ENCODE measurements around the gene TENM4.
"Not testable (repeated sequence)": the region's sequence is repeated elsewhere in the genome, so short reads cannot be mapped to it uniquely, and the experiment has no call there.

The TENM4 gene

GRCh38 chr11:78832226-78832947 is 608.4 kb downstream of the TENM4 start:
- Histone ChIP-seq H3K9me3 (ENCODE audit: control insufficient read depth, insufficient read depth, low read length) (no peaks in the 10 kb centered on the region), H3K9ac (ENCODE audit: low read depth, low read length) (no peak overlapping the region), H3K4me3 (ENCODE audit: low read depth, low read length) (no peak overlapping the region), H3K4me1 (ENCODE audit: control insufficient read depth, insufficient read depth, low read length) (no peaks in the 10 kb centered on the region), H3K27me3 (ENCODE audit: control insufficient read depth, insufficient read depth, low read length) (no peaks in the 10 kb centered on the region), H3K36me3 (ENCODE audit: control insufficient read depth, insufficient read depth, low read length) (no peaks in the 10 kb centered on the region)

- Histone ChIP-seq H3K9ac (ENCODE audit: low read depth, low read length) (no peak overlapping the region), H3K4me3 (ENCODE audit: low read depth, low read length) (no peak overlapping the region), H3K4me1 (ENCODE audit: control insufficient read depth, insufficient read depth, low read length) (no peaks in the 10 kb centered on the region), H3K36me3 (ENCODE audit: control insufficient read depth, insufficient read depth, low read length) (no peaks in the 10 kb centered on the region), H3K27me3 (ENCODE audit: control insufficient read depth, insufficient read depth, low read length) (no peaks in the 10 kb centered on the region), H3K9me3 (ENCODE audit: control insufficient read depth, insufficient read depth, low read length) (no peaks in the 10 kb centered on the region)
These were observed 609.3 kb downstream of the TENM4 start for GRCh38 chr11:78831571-78831970.

GRCh38 chr11:78830277-78830819 is 610.5 kb downstream of the TENM4 start:
- H3K9ac ChIP-seq (ENCODE audit: low read depth, low read length), result no peak overlapping the region
- no peak overlapping the region for H3K4me3 ChIP-seq (ENCODE audit: low read depth, low read length)
- no peaks in the 10 kb centered on the region for H3K9me3 ChIP-seq (ENCODE audit: control insufficient read depth, insufficient read depth, low read length)
- no peaks in the 10 kb centered on the region for H3K36me3 ChIP-seq (ENCODE audit: control insufficient read depth, insufficient read depth, low read length)
- no peaks in the 10 kb centered on the region for H3K4me1 ChIP-seq (ENCODE audit: control insufficient read depth, insufficient read depth, low read length)
- H3K27me3 ChIP-seq (ENCODE audit: control insufficient read depth, insufficient read depth, low read length), result no peaks in the 10 kb centered on the region

GRCh38 chr11:78829146-78829545 is 611.7 kb downstream of the TENM4 start:
- H3K9me3 ChIP-seq (ENCODE audit: control insufficient read depth, insufficient read depth, low read length), result no peaks in the 10 kb centered on the region
- H3K4me1 ChIP-seq (ENCODE audit: control insufficient read depth, insufficient read depth, low read length), result no peaks in the 10 kb centered on the region
- H3K27me3 ChIP-seq (ENCODE audit: control insufficient read depth, insufficient read depth, low read length), result no peaks in the 10 kb centered on the region
- no peak overlapping the region for H3K4me3 ChIP-seq (ENCODE audit: low read depth, low read length)
- no peak overlapping the region for H3K9ac ChIP-seq (ENCODE audit: low read depth, low read length)
- H3K36me3 ChIP-seq (ENCODE audit: control insufficient read depth, insufficient read depth, low read length), result no peaks in the 10 kb centered on the region

- Histone ChIP-seq H3K4me3 (ENCODE audit: low read depth, low read length) (no peak overlapping the region), H3K36me3 (ENCODE audit: control insufficient read depth, insufficient read depth, low read length) (no peaks in the 10 kb centered on the region), H3K27me3 (ENCODE audit: control insufficient read depth, insufficient read depth, low read length) (no peaks in the 10 kb centered on the region), H3K9ac (ENCODE audit: low read depth, low read length) (no peak overlapping the region), H3K9me3 (ENCODE audit: control insufficient read depth, insufficient read depth, low read length) (no peaks in the 10 kb centered on the region), H3K4me1 (ENCODE audit: control insufficient read depth, insufficient read depth, low read length) (no peaks in the 10 kb centered on the region)
These were observed 612.2 kb downstream of the TENM4 start for GRCh38 chr11:78828676-78829075.

GRCh38 chr11:78827291-78827690 is 613.5 kb downstream of the TENM4 start:
- not testable (repeated sequence) for H3K4me3 ChIP-seq (ENCODE audit: low read depth, low read length); H3K27me3 ChIP-seq (ENCODE audit: control insufficient read depth, insufficient read depth, low read length); H3K36me3 ChIP-seq (ENCODE audit: control insufficient read depth, insufficient read depth, low read length); H3K4me1 ChIP-seq (ENCODE audit: control insufficient read depth, insufficient read depth, low read length); H3K9ac ChIP-seq (ENCODE audit: low read depth, low read length); H3K9me3 ChIP-seq (ENCODE audit: control insufficient read depth, insufficient read depth, low read length)

GRCh38 chr11:78825591-78826020 is 615.2 kb downstream of the TENM4 start:
- no peaks in the 10 kb centered on the region for H3K27me3 ChIP-seq (ENCODE audit: control insufficient read depth, insufficient read depth, low read length)
- no peaks in the 10 kb centered on the region for H3K4me1 ChIP-seq (ENCODE audit: control insufficient read depth, insufficient read depth, low read length)
- H3K9me3 ChIP-seq (ENCODE audit: control insufficient read depth, insufficient read depth, low read length), result no peaks in the 10 kb centered on the region
- no peak overlapping the region for H3K9ac ChIP-seq (ENCODE audit: low read depth, low read length)
- H3K4me3 ChIP-seq (ENCODE audit: low read depth, low read length), result no peak overlapping the region
- no peaks in the 10 kb centered on the region for H3K36me3 ChIP-seq (ENCODE audit: control insufficient read depth, insufficient read depth, low read length)

- Histone ChIP-seq H3K4me3 (ENCODE audit: low read depth, low read length) (no peak overlapping the region), H3K9me3 (ENCODE audit: control insufficient read depth, insufficient read depth, low read length) (no peaks in the 10 kb centered on the region), H3K4me1 (ENCODE audit: control insufficient read depth, insufficient read depth, low read length) (no peaks in the 10 kb centered on the region), H3K27me3 (ENCODE audit: control insufficient read depth, insufficient read depth, low read length) (no peaks in the 10 kb centered on the region), H3K36me3 (ENCODE audit: control insufficient read depth, insufficient read depth, low read length) (no peaks in the 10 kb centered on the region), H3K9ac (ENCODE audit: low read depth, low read length) (no peak overlapping the region)
These were observed 617.2 kb downstream of the TENM4 start for GRCh38 chr11:78823588-78823987.

GRCh38 chr11:78822931-78823423 is 617.9 kb downstream of the TENM4 start:
- Histone ChIP-seq H3K4me3 (ENCODE audit: low read depth, low read length) (no peak overlapping the region), H3K9me3 (ENCODE audit: control insufficient read depth, insufficient read depth, low read length) (no peaks in the 10 kb centered on the region), H3K9ac (ENCODE audit: low read depth, low read length) (no peak overlapping the region), H3K4me1 (ENCODE audit: control insufficient read depth, insufficient read depth, low read length) (no peaks in the 10 kb centered on the region), H3K27me3 (ENCODE audit: control insufficient read depth, insufficient read depth, low read length) (no peaks in the 10 kb centered on the region), H3K36me3 (ENCODE audit: control insufficient read depth, insufficient read depth, low read length) (no peaks in the 10 kb centered on the region)

- Histone ChIP-seq H3K4me1 (ENCODE audit: control insufficient read depth, insufficient read depth, low read length) (no peaks in the 10 kb centered on the region), H3K9ac (ENCODE audit: low read depth, low read length) (no peak overlapping the region), H3K9me3 (ENCODE audit: control insufficient read depth, insufficient read depth, low read length) (no peaks in the 10 kb centered on the region), H3K36me3 (ENCODE audit: control insufficient read depth, insufficient read depth, low read length) (no peaks in the 10 kb centered on the region), H3K27me3 (ENCODE audit: control insufficient read depth, insufficient read depth, low read length) (no peaks in the 10 kb centered on the region), H3K4me3 (ENCODE audit: low read depth, low read length) (no peak overlapping the region)
These were observed 619.2 kb downstream of the TENM4 start for GRCh38 chr11:78821371-78822306.

- Histone ChIP-seq H3K27me3 (ENCODE audit: control insufficient read depth, insufficient read depth, low read length) (no peaks in the 10 kb centered on the region), H3K9ac (ENCODE audit: low read depth, low read length) (no peak overlapping the region), H3K4me3 (ENCODE audit: low read depth, low read length) (no peak overlapping the region), H3K36me3 (ENCODE audit: control insufficient read depth, insufficient read depth, low read length) (no peaks in the 10 kb centered on the region), H3K4me1 (ENCODE audit: control insufficient read depth, insufficient read depth, low read length) (no peaks in the 10 kb centered on the region), H3K9me3 (ENCODE audit: control insufficient read depth, insufficient read depth, low read length) (no peaks in the 10 kb centered on the region)
These were observed 620.1 kb downstream of the TENM4 start for GRCh38 chr11:78820741-78821140.

Measured in iPS-15b (cell line).